NCI-H69 (cell line): ENCODE measurements around the gene RUVBL2.
"Not testable (repeated sequence)": the region's sequence is repeated elsewhere in the genome, so short reads cannot be mapped to it uniquely, and the experiment has no call there.

ENCODE experiments used
- DNase-seq: peaks from one replicate; lab custom pipeline; 2025; lab: John Stamatoyannopoulos, UW

RUVBL2 gene

GRCh38 chr19:49049834-49050233, 56.1 kb downstream of the RUVBL2 start:
- not testable (repeated sequence) for DNase-seq

- not testable (repeated sequence) for DNase-seq
Measured at GRCh38 chr19:49050376-49051033, 56.8 kb downstream of the RUVBL2 start.

GRCh38 chr19:49056101-49056901, 62.6 kb downstream of the RUVBL2 start:
- peak; percentile 68 for DNase-seq

GRCh38 chr19:49056902-49057596, 63.4 kb downstream of the RUVBL2 start:
- DNase-seq: not testable (repeated sequence)

GRCh38 chr19:49057636-49058234, 64.0 kb downstream of the RUVBL2 start, which contains the start of gene CGB7:
Gene CGB7 (minus strand): TSS chr19:49057749. CDS start chr19:49055375, 2,374 bp downstream.
- peak; percentile 58 for DNase-seq

- peak; percentile 23 for DNase-seq
Measured at GRCh38 chr19:49058562-49058961, 64.9 kb downstream of the RUVBL2 start.

- no peak for DNase-seq
Measured at GRCh38 chr19:49059053-49059452, 65.4 kb downstream of the RUVBL2 start.

- DNase-seq: no peak
Measured at GRCh38 chr19:49061000-49061399, 67.3 kb downstream of the RUVBL2 start.

- DNase-seq: no peak
Measured at GRCh38 chr19:49061445-49061844, 67.8 kb downstream of the RUVBL2 start.

- DNase-seq: no peak
Measured at GRCh38 chr19:49064029-49064629, 70.4 kb downstream of the RUVBL2 start.

- DNase-seq: peak; percentile 52
Measured at GRCh38 chr19:49064768-49065611, 71.3 kb downstream of the RUVBL2 start, which contains the start of gene NTF4. Gene NTF4 (minus strand): TSS chr19:49064818. CDS start chr19:49061997, 2,821 bp downstream.
